RPMI8226 (cell line): ENCODE data around the gene COMT.

Source experiments
- DNase-seq: peaks from one replicate; pipeline ENCODE4 v3.0.0-alpha.2; 2015

The COMT gene

DNA sequence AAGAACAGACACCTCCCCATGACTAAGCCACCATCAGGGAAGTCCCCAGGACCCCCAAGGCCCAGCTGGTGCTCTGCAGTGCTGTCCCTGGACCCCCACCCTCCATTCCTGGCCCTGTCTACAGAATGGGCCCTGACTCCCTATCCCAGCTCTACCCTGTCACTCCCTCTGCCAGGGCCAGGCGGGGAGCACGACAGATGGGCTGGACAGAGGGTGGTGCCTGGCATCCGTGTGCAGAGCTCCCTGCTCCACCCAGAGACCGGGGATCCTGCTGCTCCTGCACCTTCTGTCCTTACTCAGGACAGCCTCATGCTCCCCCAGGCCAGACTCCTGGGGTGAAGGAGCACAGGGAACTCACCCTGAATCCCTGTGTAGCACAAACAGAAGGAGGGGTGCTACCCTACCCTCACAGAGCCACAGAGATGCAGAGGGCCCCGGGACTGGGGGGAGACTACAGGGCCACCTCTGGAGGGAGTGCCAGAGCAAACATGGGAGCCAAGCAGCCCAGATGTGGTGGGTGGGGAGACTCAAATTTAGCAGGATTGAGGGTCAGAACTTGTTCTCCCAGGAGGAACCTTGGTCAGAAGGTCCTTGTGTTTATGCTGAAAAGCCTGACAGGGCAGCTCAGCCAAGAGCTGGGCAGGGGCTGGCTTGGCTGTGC is 73.1 kb downstream of the COMT start:
- DNase-seq = no peak

GRCh38 chr22:20015187-20015625 is 73.6 kb downstream of the COMT start:
- DNase-seq = no peak

- DNase-seq = no peak
Measured at GRCh38 chr22:20015971-20016733, 74.6 kb downstream of the COMT start.

- DNase-seq = peak; percentile 80
Measured at GRCh38 chr22:20016734-20017621, 75.4 kb downstream of the COMT start, which contains the start of gene ARVCF. Gene ARVCF, minus strand, starts transcription at chr22:20016823. Its CDS starts 26,029 bp downstream, at chr22:19990794.

GRCh38 chr22:20017622-20017958 is 76.0 kb downstream of the COMT start:
- no peak for DNase-seq

GRCh38 chr22:20018001-20018400 is 76.4 kb downstream of the COMT start:
- no peak for DNase-seq
